ENCODE results near the gene HS6ST3.

HS6ST3 gene

DNA sequence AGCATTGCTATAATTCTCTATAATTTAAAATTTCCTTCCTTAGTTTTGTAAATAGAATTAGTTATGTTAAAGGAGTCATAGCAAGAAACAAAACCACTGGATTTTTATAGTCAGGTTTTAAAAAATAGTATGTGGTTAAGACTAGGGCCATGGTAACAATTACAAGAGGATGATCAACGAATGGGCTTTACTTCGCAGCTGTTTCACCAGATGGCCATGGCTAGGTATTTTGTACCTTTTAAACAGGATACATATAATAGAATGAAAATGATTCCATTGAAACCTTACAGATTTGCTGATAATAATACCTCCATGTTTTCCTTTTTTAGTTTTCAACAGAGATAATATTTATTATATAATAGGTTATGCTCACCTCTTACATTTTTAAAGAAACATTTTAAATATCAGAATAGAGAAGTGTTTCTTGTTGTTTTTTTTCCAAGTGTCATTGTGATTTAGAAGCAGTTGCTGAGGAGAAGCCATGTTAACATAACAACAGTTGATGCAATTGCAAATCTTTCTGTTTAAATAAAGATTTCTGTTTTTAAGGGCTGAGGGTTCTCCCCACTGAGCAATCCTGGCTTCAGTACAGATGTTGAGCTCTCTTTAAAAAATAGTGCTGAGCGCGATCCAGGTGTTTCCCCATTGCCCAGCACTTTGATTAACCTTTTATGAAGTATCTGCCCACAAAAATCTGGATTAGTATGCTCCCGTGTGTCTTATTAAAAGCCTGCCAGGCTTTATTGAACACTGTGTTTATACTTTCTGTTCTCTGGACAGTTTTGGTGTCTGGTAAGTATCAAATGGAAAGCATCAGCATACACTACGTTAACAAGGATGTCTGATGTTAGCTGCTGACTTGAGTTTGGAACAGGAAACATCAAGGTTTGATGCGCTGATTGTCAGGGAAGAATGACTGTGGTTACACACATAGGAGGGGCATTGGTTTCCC, 205.3 kb downstream of the HS6ST3 start:
- in situ Hi-C loops (cut with MboI; ENCODE audit: low sequenced_read_pairs): no loop called here

DNA sequence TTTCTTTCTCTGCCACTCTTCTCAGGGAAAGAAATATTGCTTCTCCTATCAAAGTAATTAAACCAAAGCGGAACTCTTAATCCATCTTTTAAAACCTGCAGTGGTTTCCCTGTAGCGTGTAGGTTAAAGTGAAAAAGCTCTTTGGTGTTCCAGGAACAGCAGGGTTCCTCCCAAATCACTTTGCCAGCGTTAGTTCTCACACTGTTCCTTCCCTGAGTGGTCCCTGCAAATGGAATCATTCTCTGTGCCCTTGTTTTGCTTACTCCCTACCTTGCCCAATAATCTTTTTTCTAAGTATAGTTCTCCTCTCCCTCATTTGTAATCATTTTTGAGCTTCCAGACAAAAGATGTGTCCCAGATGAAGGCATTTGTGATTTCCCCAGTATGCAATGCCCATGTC, 207.5 kb downstream of the HS6ST3 start:
- in situ Hi-C loops (cut with MboI; ENCODE audit: low sequenced_read_pairs): no loop called here

DNA sequence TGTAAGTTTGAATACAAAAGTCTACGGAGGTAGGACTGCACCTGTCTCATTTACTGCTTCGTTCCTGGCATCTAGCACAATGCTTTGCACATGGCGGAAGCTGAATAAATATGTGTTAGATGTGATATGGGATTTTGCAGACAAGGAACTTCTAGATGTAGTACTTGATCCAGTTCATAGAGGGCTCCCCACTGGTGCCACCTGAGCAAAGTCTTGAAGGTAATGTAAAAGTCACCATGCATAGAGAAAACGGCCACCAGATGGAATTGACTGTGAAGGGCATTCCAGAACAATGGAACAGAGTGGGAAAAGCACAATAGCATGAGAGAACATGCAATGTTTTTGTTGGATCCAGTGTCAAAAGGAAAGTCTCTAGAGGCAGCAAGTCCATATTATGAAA, 209.3 kb downstream of the HS6ST3 start:
- in situ Hi-C loops (cut with MboI; ENCODE audit: low sequenced_read_pairs): no loop called here

DNA sequence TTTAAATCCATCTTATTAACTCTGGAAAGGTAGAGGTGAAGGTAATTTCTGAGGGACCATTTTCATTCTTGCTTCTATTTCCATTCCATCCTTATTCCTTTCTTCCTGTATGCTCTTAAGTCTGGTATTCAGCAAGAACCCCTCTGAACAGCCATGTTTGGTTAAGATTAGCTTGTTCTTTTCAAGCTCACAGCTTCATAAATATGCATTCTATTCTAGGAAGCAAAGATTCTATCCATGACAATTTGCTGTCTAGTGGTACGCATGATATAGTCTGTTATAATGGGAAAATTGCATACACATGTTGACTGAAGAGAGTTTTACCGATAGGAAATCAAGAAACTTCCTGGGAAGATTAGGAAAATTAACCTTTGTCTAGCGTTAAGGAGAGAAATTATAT, 218.7 kb downstream of the HS6ST3 start:
- in situ Hi-C loops (cut with MboI; ENCODE audit: low sequenced_read_pairs): no loop called here

DNA sequence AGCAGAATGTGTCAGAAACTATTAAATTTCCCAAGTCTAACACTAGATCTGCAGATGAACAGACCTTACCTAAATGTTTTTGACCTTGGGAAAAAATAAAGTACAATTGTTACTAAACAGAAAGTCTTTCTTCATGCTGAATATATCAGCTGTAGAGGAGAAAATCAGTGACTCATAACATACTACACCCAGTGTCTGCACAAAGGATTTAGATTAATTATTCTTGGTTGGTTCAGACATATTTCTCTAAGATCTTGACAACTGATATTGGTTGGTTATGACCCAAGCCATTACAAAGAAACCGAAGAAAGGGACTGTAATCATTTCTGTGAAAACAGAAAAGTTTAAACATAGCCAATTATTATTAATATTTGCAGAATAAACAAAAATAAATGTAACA, 225.1 kb downstream of the HS6ST3 start:
- in situ Hi-C loops (cut with MboI; ENCODE audit: low sequenced_read_pairs): no loop called here

DNA sequence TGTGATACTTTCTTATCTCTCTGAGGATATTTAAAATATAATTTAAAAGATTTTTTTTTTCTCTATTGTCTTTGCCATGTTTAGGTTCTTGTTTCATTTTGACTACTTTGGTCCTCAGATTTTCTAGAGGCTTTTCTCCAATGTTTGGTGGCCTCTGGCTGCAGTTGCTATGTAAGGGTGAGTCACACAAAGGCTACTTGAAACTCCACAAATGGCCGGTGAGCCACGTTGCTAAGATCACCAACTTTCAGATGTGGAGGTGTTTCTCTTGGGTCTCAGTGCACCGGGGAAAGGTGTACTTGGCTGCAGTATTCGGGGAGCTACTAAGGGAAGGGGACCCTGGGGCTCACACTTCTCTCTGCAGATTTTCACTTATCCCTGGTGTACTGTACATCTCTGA, 248.1 kb downstream of the HS6ST3 start:
- in situ Hi-C loops (cut with MboI; ENCODE audit: low sequenced_read_pairs): no loop called here

DNA sequence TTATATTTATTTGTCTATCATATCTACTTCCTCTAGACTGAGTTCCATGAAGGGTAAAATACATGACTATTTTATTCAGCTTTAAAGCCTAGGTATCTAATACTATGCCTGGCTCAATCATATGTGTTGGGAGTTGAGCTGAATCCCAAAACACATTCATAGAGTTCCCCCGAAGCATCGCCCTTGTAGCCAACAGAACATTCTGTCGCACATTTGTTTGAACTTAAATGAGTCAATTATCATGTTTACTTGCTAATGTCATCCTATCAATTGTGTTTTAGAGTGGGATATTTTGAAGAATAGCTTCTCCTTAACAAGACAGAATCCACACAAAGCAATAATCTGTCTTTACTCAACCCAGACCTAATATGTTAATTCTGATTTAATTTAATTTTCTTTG, 252.4 kb downstream of the HS6ST3 start:
- in situ Hi-C loops (cut with MboI; ENCODE audit: low sequenced_read_pairs): no loop called here

DNA sequence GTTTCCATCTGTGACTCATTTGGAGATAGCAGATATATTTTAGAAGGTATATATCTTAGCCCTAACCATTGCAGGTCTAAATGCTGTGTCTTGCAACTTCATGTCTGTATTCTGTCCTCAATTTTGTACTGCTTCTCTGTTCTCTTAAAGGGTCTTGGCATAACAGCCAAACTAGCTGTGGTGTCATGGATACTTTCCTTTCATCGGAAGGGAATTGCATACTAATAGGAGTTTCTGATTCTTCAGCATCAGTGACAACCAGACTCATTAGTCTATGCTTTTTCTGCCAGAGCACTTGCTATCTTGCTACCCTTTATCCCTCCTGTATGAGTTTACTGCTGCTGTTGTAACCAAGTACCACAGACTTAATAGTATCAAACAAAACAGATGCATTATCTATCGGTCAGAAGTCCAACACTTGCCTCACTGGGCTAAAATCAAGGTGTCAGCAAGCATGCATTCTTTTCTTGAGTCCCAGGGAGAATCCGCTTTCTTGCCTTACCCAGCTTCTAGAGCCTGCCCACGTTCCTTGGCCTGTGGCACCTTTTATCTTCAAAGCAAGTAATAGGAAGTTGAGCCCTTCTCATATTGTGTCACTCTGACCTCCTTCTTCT, 253.1 kb downstream of the HS6ST3 start:
- in situ Hi-C loops (cut with MboI; ENCODE audit: low sequenced_read_pairs): no loop called here

DNA sequence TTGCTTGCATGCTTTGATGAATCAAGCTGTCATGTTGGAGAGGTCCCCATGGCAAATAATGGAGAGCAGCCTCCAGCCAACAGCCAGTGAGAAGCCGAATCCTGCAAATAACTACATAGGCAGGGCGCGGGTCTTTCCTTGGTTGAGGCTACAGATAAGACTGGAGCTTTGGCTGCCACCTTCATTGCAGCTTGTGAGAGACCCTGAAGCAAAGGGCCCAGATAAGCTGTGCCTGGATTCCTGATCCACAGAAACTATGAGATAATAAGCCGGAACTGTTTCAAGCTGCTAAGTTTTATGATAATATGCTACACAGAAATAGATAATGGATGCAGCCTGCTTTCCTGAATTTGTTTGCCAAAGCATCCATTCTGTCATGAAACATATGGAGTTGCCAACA, 257.0 kb downstream of the HS6ST3 start:
- in situ Hi-C loops (cut with MboI; ENCODE audit: low sequenced_read_pairs): no loop called here

DNA sequence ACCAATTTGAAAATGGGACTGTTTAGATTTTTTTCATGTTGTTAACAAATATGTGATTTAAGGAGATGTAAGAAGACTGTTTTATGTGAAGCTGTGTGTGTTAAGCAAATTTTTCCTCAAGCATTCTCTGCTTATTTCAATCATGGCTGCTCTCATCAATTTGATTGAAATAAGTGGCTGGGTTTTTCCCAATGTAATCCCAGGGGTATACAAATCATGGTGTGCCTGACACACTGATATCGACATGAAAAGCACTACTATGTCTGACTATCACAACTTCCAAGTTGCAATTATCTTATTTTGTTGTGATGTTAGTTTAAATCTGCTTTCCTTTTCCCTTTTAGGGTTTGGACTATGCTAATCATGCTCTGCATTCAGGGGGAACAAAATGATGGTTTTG, 283.7 kb downstream of the HS6ST3 start:
- in situ Hi-C loops (cut with MboI; ENCODE audit: low sequenced_read_pairs): no loop called here

DNA sequence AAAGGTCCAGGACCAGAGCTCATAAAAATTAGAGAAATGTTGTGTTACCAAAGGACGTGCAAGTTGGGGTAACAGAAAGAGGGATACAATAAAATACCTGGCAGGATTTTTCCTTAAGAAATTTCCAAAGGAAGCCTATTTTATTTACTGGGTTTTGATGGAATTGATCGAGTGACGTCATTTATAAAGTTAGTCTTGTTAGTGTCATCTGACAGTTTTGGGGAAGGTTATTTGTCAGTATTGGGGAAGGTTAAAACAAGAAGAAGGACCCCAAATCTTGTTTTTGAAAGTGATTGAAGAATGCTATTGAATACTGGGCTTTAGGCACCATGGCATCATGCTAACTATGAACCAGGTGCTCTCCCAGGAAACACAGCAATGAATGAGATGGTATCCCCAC, 287.9 kb downstream of the HS6ST3 start:
- in situ Hi-C loops (cut with MboI; ENCODE audit: low sequenced_read_pairs): no loop called here

DNA sequence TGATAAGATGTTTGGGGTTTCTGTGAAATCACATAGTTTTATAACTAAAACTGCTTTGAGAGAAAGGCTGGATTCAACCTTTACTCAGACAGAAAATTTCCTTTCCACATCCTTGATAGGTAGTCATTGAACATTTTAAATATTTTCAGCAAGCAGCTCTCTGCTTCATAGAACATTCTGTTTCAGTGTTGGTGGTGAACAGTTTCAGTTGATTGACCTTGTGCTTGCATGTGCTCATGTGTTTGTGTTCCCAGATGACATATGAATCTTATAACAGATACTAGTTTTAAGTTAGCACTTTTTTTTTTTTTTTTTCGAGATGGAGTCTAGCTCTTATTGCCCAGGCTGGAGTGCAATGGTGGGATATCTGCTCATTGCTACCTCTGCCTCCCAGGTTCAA, 290.1 kb downstream of the HS6ST3 start:
- in situ Hi-C loops (cut with MboI; ENCODE audit: low sequenced_read_pairs): no loop called here

DNA sequence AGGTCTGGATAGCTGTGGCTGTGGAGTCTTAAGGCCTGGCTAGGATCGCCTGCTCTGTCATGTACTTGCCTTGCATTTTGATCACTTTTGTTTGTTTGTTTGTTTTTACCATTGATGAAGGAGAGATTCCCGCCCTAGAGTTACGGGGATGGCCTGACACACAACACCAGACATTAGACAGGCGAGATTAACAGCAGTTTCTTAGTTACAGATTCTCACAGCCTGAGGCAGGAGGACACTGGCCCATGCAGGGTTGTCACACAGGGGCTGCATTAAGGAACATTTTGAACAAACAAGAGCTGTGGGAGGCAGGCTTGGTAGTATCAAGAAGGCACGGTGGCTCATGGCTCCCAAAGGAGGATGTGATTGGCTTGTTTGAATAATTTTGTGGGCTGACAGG, 291.8 kb downstream of the HS6ST3 start:
- in situ Hi-C loops (cut with MboI; ENCODE audit: low sequenced_read_pairs): no loop called here

DNA sequence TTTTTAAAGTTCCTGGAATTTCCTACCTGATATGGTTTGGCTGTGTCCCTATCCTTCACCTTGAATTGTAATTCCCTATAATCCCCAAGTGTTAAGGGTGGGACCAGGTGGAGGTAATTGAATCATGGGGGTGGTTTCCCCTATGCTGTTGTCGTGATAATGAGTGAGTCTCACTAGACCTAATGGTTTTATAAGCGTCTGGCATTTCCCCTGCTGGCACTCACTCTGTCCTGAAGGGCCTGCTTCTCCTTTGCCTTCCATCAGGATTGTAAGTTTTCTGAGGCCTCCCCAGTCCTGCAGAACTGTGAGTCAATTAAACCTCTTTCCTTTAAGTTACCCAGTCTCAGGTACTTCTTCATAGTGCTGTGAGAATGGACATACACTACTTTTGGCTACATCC, 298.7 kb downstream of the HS6ST3 start:
- in situ Hi-C loops (cut with MboI; ENCODE audit: low sequenced_read_pairs): no loop called here

DNA sequence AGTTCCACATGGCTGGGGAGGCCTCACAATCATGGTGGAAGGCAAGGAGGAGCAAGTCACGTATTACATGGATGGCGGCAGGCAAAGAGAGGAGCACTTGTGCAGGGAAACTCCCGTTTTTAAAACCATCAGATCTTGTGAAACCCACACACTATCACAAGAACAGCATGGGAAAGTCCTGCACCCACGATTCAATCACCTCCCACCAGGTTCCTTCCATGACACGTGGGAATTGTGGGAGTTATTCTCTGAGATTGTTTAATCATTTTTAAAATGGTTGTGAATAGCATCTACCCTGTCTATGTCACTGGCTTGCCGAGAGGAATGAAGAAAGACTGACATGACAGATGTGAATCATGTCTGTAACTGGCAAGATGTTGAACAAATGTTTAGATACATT, 301.7 kb downstream of the HS6ST3 start:
- in situ Hi-C loops (cut with MboI; ENCODE audit: low sequenced_read_pairs): no loop called here

DNA sequence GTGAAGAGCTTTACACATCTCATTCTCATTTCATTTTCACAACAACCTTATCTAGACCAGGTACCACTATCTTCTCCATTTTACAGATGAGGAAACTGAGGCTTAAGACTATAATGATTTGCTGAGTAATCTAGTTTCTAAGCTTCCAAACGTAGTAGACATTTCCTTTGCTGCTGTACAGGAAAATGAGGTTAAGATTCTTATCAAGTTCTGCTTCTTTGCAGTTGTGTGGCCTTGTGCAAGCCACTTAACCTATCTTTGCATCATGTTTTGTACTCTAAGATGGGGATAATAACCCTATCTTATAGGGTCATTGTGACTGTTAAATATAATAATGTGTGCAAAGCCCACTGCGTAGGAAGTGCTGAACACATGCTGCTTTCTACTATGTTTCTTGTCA, 307.9 kb downstream of the HS6ST3 start:
- in situ Hi-C loops (cut with MboI; ENCODE audit: low sequenced_read_pairs): no loop called here

DNA sequence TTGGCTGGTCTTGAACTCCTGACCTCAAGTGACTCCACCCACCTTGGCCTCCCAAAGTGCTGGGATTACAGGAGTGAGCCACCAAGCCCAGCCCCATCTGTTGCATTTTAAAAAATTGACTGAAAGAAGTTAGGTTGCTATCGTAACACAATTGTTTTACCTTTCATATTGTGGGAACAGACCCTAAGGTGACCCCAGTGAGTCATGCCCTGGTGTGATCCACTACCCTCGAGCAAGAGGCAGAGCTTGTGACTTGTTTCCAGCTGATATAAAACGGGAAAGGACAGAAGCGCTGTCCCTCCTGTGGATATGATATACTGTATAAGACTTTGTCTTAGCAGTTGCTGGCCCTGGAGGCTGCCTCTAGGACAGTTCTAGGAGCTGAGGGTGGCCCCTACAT, 308.6 kb downstream of the HS6ST3 start:
- in situ Hi-C loops (cut with MboI; ENCODE audit: low sequenced_read_pairs): no loop called here

DNA sequence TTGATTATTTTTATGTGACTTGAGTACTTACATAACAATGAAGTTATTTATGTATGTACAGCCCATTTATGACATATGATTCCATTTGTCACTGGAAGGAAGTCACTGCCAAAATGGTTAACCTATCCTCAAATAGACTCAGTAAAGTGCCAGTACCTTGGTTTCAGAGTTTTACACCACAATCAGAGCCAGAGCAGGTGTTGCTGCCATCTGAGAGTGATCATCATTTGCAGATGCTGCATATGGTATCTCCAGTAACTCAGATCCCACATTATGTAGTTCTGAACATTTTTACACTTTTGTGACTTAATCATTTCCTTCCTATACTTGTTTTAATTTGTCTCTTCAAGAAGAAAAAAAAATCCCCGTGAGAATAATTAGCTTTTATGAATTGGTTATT, 313.3 kb downstream of the HS6ST3 start:
- in situ Hi-C loops (cut with MboI; ENCODE audit: low sequenced_read_pairs): no loop called here

DNA sequence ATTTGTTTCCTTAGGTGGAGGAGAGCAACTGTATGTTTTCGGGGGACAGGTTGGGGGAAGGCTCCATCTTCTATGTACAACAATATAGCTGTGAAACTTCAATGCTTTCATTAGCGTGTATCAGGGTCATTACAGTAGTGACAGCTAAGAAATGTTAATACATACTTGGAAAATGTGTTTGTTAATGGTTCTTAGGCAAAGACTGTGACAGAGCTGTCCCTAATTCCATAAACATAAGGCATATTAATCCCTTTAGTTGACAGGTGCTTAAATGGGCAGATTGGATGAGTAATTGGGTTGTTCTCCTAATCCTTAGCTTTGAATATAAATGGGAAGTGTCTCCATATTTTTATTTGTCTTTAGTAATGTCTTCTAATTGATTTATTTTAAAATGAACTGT, 313.7 kb downstream of the HS6ST3 start:
- in situ Hi-C loops (cut with MboI; ENCODE audit: low sequenced_read_pairs): no loop called here

DNA sequence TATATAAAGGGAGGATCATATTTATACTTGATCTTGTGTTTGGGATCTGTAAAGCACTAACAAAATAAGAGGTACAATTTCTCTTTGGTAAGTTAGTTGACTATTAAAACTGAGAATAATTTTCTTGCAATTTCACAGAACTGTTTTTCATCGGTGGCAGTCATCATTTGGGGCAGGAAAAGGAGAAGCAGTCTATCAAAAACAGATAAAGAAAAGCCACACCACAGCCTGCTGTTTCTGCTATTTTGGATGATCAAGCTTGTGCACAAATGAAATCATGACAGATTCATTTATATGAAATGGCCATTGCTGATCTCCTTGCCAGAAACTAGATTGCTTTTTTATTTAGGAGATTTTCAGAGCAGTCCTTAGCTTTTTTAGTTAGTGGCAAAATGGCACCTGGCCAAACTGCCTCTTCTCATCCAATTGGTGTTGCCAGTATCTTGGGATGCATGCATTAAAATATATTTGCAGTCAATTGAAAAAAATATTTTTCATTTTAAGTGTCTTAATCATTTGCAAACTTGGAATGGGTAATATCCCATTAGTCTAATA, 326.0 kb downstream of the HS6ST3 start:
- in situ Hi-C loops (cut with MboI; ENCODE audit: low sequenced_read_pairs): no loop called here

DNA sequence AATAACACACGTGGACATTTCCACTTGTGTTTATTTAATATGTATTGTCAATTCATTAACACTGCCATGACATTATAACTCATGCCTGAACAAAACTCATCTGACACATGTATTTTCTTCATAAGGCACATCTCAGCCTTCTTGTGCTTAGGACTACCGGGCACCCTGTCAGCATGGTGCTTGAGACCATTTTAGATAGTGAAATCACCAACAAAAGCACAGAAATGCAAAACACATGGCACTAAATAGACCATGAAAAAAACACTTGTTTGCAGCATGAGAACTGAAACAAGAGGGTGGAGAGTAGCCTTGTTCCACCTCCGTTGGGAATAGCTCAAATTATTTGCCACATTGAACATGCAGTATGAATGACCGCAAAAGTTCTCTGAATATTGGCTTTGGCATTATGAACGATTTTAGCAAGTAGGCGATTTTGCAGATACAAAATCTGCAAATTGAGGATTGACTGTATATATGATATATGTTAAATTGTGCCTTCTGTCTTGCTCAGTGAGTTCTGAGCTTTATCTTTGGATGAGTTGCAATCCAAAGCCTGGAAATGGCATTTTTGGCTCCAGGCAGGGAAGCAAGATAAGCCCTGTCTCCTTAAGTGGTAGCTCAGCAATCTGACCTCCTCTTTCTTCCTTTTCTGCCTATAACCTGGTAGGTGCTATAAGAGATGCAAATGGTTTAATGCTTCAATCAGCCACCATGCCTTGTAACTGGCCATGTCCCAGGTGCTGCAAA, 328.2 kb downstream of the HS6ST3 start:
- in situ Hi-C loops (cut with MboI; ENCODE audit: low sequenced_read_pairs): no loop called here

DNA sequence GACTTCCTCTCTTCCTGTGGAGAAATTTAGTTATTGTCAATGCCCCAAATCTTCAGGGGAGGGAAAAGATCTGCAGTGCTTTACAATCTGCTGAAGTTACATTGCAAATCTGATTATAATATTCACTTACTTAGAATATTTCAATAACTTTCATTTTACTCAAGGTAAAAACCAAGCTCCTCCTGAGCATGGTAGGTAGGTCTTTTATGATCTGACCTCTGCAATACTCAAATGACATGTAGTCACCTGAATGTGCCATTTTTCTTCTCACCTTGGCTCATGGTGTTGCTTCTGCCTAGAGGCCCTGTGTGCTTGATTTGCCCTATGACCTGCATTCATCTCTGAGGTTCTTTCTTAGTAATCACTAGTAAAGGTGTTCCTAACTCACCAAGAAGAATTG, 331.4 kb downstream of the HS6ST3 start:
- in situ Hi-C loops (cut with MboI; ENCODE audit: low sequenced_read_pairs): no loop called here
